HG03139 (cell line): ENCODE data around the gene IGSF3.

Source experiments
- ATAC-seq: cut with Tn5 transposase; IDR thresholded peaks from one replicate; pipeline ENCODE4 v1.9.1; 2021; ENCODE audit not compliant: unreplicated experiment

IGSF3 gene

DNA sequence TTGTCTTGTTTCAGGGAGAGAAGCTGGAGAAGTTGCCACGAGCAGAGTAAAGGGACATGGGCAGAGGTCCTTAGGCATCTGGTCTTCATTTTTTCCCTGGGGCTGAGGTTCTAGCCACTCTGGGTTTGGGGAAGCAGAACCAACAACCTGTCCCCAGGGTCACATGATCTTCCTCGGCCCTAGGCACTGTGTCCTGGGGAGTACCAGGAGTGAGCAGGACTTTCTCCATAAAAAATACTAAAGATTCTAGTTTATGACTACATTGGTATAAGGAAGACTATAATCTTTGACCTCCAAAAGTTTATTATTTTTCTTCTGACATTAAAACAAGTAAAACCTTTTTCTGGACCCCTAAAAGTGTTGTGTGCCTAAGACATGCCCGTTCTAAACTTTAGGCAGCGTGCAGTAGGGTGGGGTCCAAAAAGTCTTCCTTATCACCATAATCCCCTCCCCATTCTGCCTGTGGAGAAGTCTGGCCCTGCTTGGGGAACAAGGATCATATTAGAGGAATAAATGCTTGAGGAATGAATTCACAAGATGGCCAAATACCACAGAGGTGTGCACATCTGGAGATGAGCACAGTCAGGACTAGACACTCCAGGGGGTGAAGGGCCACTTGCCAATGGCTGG is 19.3 kb upstream of the IGSF3 start:
- ATAC-seq = no peak

DNA sequence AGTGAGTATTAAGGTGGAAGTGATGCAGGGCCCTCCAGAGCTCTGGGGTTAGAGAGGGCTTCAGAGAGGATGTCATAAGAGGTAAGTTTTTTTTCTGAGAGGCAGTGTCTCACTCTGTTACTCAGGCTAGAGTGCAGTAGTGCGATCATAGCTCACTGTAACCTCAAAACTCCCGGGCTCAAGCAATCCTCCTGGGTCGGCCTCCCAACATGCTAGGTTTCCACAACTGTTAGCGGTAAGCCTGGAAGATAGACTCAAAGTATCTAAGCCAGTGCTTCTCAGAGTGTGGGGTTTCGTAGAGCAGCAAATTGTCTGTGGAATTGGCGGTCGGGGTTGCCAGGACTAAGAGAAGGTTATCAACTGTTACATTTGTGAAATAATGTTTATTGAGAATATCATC is 18.6 kb upstream of the IGSF3 start:
- no peak for ATAC-seq

DNA sequence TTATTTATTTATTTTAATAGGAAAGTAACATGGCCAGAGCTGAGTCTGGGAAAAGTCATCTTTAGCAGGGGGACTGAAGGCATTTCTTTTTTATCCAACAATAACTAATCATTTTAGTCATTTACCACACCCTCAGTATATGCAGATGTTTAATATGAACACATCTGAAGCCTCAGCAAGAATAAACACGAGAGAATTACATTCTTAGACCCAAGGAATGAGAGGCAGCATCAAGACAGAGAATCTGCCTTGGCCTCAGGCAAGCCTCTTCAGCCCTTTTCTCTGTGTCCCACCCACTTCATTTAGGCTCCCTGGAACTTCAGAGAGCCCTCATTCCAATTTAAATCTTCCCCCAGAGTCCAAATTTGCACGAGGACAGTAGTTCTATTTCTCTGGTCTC is 17.0 kb upstream of the IGSF3 start:
- no peak for ATAC-seq

DNA sequence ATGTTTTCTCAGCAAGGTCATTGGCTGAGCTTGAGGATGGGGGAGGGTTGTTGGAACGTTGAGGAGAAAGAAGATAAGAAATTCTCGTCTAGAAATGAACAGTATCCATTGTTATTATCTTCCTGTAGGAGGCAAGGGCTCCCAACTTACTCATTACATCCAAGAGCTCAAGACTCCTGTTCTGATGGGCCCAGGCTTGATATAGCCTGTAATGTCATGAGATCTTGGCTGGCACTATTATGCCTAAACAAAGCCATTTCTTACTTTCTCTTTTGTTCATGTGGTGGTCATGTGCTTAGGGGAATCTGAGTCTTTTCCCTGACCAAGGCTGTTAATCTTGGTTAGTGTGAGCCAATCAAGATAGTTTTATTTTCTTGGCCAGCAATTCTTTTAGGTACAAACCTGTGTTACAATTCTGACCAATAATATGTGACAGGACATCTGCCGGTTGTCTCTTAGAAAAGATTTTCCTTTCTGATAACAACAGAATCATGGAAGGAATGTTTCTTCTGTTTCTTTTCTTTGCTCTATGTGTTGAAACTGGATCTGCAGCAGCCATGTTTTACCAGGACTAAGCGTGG is 15.2 kb upstream of the IGSF3 start:
- no peak for ATAC-seq

DNA sequence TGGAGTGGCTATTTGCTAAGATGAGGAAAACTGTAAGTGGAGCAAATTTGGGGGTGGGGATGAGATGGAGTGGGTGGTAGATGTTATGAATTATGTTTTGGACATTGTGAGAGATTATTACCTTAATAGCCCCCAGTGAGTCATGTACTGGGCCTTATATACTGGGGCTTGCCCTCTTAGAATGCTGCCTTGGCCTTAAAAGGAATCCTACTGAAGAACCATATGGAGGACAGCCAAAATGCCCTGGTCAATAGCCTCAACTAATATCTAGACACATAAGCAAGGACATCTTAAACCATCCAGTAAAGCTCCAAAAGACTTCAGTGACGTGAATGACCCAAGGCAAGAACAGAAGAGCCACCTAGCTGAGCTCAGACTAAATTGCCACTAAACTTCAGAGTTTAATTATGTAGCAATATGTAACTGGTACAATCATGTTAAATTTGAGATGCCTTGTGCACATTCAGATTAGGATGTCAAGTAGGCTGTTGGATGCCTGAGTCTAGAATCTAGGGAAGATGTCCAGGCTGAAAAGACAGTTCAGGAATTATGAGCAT is 13.9 kb upstream of the IGSF3 start:
- no peak for ATAC-seq

DNA sequence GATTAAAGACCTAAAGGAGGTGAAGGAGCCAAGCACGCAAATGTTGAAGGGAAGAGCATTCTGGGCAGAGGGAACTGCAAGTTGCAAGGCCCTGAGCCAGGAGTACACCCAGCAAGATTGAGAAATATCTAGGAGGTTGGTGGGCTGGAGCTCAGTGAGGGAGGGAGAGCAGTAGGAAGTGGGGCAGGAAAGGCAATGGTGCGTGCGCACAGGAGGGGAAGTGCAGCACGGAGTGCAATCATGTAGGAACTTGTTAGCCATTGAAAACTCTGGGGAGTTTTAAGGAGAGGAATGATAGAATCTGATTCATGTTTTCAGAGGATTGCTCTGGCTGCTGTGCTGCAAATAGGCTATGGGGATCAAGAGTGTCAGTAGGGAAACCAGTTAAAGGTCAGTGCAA is 13.2 kb upstream of the IGSF3 start:
- no peak for ATAC-seq

DNA sequence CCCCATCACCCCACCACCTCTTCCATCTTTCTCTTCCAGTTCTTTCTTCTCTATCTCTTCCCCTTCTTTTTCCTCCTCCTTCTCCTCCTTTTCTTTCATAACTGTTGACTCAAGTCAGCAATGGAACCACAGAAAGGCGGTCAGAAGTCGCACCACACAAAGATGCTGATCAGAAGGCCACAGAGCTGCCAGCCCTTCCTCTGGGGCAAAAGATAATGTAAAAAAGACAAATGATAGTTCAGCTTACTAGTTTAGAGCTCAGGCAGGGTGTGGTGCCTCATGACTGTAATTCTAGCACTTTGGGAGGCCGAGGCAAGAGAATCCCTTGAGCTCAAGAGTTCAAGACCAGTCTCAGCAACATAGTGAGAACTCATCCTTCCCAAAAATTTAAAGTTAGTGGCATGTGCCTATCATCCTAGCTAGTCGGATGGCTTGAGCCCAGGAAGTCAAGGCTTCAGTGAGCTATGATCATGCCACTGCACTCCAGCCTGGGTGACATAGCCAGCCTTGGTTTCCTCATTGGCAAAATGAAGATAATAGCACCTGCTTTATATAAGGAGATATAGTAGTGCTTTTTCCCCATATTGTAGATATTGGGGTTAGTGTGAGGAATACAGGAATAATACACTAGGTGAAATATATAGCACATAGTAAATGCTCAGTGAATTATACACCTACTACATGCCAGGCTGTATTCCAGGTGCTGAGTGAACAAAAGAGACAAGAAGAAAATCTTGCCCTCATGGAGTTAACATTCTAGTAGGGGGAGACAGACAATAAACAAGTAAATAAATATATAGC is 12.5 kb upstream of the IGSF3 start:
- ATAC-seq = no peak

DNA sequence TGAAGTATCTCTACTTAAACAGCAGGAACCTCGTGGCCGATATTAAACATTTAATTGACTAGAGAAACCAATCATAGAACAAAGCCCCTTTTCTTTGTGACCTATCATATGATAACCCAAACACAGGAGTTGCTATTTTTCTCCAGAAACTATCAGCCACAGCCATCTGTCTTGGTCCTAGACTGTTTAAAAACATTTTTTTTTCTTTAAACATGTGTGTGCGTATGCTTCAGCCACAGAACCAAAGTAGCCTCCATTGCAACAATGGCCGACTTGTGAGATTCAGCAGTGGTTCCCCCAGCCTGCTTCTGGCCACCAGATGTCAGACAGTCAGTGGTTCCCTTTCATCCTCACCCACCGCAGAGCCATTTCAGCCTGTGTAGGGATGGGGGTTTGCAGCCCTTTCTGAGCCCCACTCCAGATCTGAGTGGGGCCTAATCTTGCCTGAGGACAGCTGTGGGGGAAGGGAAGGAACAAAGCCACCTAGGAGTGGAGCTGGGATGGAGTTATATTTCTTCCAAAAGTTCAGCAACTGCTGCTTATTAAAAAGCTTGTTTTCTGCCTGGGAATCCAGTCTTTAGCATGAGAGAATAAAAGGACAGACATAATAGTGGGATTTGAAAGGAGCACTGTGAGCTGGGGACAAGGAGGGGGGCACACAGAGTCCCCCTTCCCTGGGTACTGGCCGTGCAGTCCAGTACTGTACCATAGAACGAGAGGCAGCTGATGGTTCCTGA is 11.7 kb upstream of the IGSF3 start:
- no peak for ATAC-seq

DNA sequence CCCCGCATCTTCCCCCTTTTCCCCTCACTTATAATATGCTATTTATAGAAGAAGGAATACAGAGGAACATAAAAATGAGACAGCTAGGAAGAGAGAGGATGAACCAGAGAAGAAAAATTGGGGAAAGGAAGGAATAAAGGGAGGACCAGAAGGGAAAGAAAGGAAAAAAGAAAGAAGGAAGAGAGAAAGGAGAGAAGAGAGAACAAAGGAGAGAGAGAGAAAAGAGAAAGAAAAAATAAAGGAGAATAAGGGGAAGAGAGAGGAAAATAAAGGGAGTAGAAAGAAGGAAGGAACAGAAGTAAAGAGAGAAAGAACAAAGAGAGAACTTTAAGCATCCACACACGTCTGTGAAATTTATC is 11.2 kb upstream of the IGSF3 start:
- no peak for ATAC-seq

DNA sequence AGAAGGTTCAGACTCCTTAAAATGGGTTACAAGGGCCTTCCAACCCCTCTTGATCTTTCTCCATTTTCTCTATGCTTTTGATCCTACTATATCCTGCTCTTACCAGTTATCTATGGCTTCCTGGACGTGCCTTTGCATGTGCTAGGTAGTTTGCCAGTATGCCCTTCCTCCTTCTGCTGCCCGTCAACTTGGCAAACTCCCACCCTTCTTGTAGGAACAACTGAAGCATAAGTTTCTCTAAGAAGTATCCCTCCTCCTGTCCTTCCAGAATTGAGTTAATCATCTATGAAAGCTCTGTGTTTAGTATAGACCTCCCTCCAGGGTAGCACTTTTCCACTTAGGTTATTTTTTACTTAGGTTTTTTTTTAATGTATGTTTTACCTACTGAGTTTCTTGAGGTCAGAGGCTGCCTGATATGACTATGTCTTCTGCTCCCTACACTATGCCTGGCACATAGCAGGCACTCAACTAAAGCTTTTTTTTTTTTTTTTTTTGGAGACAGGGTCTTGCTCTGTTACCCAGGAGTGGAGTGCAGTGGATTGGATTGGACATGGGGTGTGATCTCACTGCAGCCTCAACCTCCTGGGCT is 10.0 kb upstream of the IGSF3 start:
- no peak for ATAC-seq

DNA sequence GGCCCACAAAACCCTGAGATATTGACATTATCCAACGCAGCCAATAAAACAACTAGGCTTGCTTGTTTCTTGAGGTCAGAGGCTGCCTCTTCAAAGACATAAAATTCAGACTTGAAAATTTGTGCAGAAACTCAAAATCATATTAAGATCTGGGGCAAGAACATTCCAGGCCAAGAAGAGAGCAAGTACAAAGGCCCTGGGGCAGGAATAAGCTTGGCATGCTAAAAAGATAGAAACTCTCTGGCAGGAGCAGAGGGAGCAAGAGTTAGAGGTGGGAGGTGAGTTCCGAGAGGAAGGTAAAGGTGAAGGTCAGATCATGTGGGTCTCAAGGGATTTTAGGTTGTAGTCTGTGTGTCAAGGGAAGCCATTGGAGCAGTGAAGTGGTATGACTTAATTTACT is 8.8 kb upstream of the IGSF3 start:
- no peak for ATAC-seq

DNA sequence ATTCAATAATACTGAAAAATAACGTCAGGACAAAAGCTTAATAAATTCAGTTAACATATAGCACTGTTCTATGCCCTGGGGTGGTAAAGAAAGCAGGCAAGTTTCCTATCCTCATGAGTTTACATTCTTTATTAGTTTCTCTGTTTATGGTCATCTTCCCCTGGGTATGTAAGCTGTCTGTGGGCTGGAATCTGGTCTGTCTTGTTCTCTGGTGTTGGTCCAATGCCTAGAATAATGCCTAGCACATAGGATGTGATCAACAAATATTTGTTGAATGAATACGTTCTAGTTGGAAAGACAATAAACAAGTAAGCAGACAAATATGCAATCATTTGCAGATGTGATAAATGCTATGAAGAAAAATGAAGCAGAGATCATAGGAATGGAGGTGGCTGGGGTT is 7.2 kb upstream of the IGSF3 start:
- no peak for ATAC-seq

DNA sequence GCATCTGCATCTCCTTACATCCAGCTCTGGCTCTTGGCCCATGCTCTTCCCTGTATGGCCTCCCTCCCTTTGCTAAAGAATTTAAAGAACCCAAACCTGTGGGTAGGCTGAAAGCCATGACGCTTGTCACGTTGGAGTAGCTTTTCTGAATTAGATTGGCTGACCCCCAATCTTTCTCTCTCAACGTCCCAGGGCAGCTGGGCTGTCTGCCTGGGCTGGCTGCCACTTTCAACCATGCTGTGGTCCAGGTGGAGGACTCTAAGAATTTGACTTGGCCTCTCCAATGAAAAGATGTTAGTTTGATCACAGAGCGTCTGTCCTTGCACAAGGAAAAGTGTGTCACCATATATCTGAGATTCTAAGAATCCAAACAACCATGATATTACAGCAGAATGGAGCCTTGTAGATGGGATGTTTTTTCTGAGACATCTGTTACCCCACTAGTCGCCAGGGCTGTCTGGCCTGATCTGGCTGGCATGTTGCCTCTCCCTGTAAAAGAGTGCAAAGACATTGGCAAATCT is 6.5 kb upstream of the IGSF3 start:
- no peak for ATAC-seq

DNA sequence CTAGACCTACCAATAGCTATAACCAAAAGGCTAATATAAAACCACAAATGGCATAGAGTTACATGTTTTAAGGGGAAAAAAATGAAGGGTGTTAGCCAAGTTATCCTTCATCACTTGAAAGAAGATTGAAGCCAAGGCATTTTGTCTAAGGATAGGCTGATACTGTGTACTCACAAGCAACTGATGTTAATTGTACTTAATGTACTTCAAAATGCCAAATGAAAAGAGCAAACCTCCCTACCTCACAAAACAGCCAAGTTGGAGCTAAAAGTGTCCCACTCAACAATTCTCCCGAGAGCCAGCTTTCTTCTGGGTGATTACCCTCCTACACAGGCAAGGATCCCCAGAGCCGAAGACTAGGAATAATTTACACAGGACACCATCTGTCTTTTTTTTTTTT is 4.4 kb upstream of the IGSF3 start:
- no peak for ATAC-seq

DNA sequence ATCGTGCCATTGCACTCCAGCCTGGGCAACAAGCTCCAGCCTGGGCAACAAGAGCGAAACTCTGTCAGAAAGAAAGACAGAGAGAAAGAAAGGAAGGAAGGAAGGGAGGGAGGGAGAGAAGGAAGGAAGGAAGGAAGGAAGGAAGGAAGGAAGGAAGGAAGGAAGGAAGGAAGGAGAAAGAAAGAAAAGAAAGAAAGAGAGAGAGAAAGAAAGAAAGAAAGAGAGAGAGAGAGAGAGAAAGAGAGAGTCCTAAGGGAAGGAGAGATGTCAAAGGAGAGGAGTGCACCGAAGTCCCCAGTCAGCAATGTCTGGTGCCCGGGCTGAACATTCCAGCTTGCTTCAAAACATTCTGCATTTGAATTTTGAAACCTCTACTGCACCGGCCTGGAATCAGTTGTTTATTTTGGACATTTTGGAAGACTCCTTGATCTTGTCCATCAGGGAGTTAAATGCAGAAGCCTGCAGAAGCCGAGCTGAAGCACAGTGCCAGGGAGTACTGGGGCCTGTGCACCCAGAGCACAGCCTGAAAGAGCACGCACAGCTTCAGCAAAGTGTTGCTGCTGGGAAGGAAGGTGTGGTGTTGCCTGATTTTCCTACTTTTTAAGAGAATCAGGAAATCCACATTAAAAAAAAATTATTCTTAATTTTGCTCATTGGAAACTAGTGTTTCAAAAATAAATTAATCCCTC is 3.7 kb upstream of the IGSF3 start:
- ATAC-seq = no peak

DNA sequence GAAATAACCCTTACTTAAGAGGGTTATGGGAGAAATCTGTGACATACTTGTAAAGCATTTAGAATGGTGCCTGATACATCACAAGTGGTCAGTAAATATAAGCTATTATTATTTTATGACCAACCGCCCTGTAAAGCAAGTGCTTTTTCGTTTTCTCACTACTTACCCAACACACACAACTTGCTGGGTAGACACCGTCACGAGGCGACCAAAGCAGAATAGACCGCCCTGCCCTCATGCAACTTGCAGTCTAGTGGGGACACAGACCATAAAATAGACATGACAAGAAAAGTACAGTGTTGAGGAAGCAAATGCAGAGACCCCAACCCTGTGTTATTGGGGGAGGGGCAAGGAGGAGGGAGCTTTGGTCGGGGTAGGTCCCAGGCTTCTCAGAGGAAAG is 744 bp upstream of the IGSF3 start:
- ATAC-seq = no peak

DNA sequence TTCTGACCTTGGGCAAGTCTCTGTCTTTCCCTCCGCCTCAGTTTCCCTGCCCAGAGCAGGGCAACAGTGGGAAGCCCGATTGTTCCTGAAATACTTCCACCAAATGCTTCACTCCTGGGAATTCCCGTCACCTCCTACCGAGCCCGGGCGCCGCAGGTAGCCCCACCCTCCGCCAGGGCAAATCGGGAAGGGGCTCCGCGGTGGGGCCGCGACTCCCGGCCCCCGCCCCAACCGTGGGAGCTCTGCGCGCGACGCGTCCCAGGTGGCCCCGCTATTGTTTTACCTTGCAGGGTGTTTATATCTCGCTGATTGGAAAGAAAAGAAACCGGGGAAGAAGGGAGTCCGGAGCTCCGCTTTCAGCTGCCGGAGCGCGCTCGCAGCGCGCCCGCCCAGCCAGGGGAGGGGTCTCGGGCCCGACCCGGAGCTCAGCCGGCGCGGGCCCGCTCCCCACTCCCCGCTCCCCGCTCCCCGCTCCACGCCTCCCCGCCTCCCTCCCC is 407 bp downstream of the IGSF3 start:
- no peak for ATAC-seq

DNA sequence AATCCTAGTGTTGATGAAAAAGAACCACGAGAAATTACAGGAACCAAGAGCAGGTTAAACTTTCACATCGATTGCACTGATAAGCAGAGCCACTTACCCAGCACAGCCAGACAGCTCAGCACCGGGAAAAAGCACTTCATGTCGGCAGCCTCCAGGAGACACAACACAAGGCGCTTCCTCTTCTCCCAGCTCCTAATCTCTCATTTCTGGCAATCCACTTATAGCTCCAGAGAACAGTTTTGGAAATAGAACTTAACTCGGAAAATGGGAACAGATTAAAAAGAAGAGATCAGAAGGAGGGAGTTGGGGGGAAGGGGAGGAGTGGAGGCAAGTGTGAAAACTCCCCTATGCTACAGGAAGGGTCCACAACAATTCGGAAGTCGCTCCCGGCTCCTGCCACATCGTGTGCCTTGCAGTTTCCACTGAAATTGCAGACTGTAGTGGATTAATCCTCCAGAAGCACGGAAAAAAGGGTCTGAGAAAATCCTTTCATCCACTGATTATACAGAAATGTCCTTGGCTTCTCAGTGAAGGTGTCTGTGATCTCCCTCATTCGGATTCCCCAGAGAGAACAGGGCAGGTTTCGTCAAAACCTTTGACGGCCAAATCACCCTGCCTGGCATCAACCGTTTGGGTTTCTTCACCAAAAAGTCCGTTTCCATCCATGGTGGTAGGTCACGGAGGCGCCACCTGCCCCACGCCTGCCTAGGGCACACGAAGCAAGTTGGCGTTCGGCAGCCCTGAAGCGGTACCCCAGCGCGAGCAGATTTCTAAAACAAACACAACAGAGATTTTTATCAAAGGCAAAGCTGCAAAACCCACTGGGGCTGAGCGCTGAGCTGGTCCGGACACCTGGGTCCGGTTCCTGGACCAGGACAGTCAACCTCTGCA is 1.1 kb downstream of the IGSF3 start:
- ATAC-seq = no peak

DNA sequence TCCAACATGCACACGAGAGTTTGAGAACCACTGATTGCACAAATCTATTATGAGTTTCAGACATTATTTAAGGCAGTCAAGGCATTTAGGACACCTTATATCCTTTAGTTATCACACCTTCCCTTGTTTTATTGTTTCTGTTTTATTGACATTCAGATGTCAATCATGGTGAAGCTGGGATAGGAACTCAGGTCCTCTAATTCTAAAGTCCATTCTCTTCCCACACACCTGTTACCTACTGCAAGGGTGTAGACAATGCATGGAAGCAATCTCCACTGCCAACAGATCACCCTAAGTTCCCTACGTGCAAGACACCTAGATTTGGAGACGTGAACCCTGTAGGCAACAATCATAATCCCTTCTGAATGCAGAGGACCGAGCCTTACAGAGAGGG is 2.6 kb downstream of the IGSF3 start:
- no peak for ATAC-seq
